HCT116 (cell line): Measurements from ENCODE around the gene USP46.

Experiments
- CEBPB ChIP-seq: IDR thresholded peaks from 2 replicates; pipeline ENCODE4 v1.6.1; 2012; ENCODE audit warnings: low read depth
- CTCF ChIP-seq, 3 experiments: fragments of 200-600 bp in 1 of 3; sonication (generic) in 1 of 3; IDR thresholded peaks in 2 of 3; conservative IDR thresholded peaks in 1 of 3; 2 replicates each; pipeline ENCODE4 v1.5.1; 2012 to 2017; ENCODE audit warnings: low read depth in 2 of 3, low read length in 2 of 3, antibody characterized with exemption in 1 of 3, borderline replicate concordance in 1 of 3, control low read depth in 1 of 3, mild to moderate bottlenecking in 1 of 3, mixed read lengths in 1 of 3, mixed run types in 1 of 3, moderate library complexity in 1 of 3; ENCODE audit not compliant: insufficient read depth in 1 of 3
- EZH2phosphoT487 ChIP-seq: fragments of 200-600 bp; IDR thresholded peaks from 2 replicates; pipeline ENCODE4 v1.6.1; 2018; ENCODE audit warnings: antibody characterized with exemption, borderline replicate concordance
- POLR2AphosphoS5 ChIP-seq: IDR thresholded peaks from 2 replicates; pipeline ENCODE4 v1.6.1; 2011; ENCODE audit warnings: mild to moderate bottlenecking, low read depth, low read length, moderate library complexity

GRCh38 chr4:52637116-52637515, 22.0 kb downstream of the USP46 start:
- no peak for TF ChIP-seq EZH2phosphoT487
- TF ChIP-seq CEBPB = no peak
- TF ChIP-seq CTCF (IDR thresholded peaks at IDR 0.05 in 2 of 3, conservative IDR thresholded peaks at IDR 0.05 in 1 of 3; ENCODE audit: borderline replicate concordance in 1 of 3, insufficient read depth in 1 of 3, low read depth in 2 of 3, low read length in 2 of 3) = no peak
- no peak for TF ChIP-seq POLR2AphosphoS5
